Measurements from ENCODE around the gene PCDHA1.

DNA sequence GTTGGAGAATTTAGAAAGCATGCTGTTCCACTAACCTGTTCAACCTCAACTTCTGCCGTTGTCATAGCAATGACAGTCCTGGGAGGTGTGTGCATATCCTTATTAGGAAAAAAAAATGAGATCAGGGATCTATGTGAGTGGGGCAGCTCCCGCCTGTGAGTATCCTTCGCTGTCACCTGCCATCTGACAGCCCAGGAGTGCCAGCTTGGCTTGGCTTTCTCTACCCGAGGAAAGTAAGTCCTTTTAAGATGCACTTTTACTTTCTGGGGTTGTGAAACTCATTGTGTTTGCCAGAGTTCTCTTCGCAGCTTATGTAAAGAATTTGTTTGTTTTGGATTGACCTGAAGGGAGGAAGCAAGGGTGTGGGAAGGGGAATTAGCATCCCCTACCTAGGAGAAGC, 202.2 kb downstream of the PCDHA1 start:
- TF ChIP-seq, protein P1, sequence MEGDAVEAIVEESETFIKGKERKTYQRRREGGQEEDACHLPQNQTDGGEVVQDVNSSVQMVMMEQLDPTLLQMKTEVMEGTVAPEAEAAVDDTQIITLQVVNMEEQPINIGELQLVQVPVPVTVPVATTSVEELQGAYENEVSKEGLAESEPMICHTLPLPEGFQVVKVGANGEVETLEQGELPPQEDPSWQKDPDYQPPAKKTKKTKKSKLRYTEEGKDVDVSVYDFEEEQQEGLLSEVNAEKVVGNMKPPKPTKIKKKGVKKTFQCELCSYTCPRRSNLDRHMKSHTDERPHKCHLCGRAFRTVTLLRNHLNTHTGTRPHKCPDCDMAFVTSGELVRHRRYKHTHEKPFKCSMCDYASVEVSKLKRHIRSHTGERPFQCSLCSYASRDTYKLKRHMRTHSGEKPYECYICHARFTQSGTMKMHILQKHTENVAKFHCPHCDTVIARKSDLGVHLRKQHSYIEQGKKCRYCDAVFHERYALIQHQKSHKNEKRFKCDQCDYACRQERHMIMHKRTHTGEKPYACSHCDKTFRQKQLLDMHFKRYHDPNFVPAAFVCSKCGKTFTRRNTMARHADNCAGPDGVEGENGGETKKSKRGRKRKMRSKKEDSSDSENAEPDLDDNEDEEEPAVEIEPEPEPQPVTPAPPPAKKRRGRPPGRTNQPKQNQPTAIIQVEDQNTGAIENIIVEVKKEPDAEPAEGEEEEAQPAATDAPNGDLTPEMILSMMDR (IDR thresholded peaks at IDR 0.05; ENCODE audit: low read depth, low read length, poor library complexity, severe bottlenecking) = no peak
- TF ChIP-seq EZH2phosphoT487 (IDR thresholded peaks at IDR 0.05; ENCODE audit: borderline replicate concordance, low read length) = no peak

Data from DOHH2 (cell line).